GM21786 (cell line): Measurements from ENCODE around the gene FAAP20.

Experiments used
- ATAC-seq: cut with Tn5 transposase; IDR thresholded peaks from one replicate; pipeline ENCODE4 v1.9.1; 2021; ENCODE audit not compliant: unreplicated experiment

The FAAP20 gene

GRCh38 chr1:2212532-2213491, 18.2 kb upstream of the FAAP20 start:
- no peak for ATAC-seq

- no peak for ATAC-seq
Observed at GRCh38 chr1:2212274-2212531, 17.6 kb upstream of the FAAP20 start.

GRCh38 chr1:2210786-2211185, 16.2 kb upstream of the FAAP20 start:
- ATAC-seq = no peak

DNA sequence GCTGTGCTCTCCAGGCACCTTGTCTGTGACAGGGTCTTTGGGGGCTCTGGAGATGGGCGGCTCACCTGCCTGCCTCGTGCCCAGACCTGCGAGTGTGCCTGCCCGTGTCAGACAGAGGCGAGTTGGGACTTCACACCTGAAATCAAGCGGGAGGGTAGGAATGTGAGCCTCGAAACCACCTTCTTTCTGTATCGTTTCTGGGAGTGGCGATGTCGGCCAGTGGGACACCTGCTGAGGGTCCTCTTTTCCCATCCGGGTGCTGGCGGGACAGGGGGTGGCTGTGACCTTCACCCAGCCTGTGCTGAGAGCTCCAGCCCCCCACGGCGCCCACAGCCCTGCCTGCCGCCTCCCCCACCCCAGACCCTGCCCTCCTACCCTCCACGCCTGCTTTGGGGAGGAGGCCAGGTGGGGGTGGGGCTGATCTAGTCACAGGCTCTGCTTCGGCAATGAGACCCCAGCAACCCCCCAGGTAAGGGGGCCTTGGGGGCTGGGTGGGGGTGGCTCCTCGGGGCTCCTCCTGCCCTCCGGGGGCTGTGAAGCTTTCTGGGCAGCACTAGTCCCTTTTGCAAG, 15.6 kb upstream of the FAAP20 start:
- no peak for ATAC-seq

GRCh38 chr1:2209400-2210083, 15.0 kb upstream of the FAAP20 start:
- no peak for ATAC-seq

DNA sequence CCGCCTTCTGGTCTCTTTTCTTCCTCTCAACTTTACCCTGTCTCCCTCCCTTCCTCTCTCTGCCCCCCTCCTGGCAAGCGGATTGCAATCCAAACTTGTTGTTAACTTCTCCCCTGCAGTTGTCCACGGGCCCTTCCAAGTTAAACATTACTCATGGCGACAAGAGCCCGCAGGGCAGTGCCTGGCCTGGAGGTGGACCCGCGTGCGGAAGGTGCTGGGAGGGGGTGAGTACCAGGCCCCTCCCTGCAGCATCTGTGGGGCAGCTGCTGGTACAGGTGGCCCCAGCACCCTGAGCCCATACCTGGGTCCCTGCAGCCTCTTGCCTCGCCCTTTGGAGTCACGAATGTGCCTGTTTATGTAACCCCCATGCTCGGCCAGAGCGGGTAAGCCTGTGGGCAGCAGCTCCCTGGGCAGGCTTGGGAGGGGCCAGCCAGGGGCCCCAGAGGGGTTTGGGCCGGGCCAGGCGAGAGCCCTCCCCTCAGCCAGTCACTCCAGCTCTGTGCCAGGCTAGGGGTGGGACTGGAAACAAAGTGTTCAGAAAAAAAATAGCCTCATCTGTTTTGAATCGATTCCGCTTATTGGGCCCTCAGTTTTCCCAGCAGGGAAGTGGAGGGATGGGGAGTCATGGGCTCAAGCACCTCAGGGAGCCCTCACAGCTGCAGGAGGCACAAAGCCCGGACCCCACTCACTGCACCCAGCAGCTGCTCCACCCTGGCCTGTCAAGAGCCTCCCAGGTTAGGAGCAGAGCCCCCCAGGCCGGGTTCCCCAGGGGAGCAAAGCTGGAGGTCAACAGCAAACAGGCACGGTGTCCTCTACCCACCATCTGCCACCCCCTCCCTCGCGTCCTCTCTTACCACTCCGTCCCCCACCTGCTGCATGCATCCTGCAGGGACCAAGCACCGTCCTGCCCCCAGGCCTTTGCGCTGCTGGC, 14.0 kb upstream of the FAAP20 start:
- ATAC-seq = no peak

DNA sequence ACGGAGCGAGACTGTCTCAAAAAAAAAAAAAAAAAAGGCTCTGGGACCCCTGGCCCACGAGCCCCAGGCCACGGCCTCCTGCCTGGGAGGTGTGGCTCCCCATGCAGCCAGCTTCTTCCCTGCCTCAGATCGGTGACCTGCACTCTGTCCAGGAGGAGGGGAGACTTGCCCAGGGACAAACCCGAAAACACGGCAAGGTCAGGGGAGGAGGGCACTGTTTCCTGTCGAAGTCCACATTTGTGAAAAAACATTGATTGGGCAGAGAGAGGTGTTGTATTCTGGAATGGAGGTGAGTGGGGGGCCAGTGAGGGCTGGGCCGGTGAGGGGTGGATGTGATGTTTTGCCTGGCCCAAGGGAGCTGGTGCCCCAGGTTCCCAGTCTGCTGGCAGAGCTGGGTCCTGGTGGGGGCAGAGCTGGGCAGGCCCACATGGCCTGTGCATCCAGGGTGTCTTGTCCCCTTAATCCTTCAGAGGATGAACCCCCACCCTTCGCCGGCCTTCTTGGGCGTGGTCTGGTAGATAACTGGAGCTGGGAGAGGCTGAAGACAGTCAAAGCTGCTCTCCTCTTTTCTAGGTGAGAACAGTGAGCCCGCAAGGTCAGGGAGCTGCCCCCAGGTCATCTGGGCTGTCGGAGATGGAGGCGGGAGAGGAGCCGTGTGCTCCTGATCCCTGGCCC, 12.4 kb upstream of the FAAP20 start:
- ATAC-seq = no peak

GRCh38 chr1:2205191-2205952, 10.8 kb upstream of the FAAP20 start:
- peak; percentile 61 for ATAC-seq

DNA sequence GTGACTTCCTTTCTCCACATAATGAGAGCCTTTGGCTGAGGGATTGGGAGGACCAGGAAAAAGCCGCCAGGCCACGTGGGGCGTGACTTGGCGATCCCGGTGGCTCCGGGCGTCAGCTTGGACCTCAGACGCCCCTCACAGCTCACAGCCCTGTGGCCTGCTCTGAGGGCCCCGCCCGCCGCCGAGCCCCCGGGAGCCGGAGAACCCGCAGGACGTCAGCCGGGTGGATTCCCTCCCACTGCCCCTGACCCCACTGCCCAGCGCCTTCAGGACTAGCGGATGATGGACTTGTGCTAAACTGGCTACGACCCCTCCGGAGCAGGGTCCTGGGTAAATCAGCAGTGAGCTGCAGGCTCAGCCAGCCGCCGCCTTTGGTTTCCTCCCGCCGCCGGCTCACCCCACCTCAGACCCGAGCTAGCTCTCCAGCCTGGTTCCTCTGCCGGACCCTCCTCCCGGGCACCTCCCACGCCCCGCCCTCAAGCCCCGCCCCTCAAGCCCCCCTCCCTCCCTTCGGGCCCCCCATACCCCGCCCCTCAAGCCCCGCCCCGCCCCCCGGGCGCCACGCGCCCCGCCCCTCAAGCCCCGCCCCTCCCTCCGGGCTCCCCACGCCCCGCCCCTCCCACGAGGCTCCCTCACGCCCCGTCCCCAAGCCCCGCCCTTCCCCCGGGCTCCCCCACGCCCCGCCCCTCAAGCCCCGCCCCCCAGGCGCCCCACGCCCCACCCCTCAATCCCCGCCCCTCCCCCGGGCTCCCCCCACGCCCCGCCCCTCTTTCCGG, 10.0 kb upstream of the FAAP20 start:
- ATAC-seq = no peak

DNA sequence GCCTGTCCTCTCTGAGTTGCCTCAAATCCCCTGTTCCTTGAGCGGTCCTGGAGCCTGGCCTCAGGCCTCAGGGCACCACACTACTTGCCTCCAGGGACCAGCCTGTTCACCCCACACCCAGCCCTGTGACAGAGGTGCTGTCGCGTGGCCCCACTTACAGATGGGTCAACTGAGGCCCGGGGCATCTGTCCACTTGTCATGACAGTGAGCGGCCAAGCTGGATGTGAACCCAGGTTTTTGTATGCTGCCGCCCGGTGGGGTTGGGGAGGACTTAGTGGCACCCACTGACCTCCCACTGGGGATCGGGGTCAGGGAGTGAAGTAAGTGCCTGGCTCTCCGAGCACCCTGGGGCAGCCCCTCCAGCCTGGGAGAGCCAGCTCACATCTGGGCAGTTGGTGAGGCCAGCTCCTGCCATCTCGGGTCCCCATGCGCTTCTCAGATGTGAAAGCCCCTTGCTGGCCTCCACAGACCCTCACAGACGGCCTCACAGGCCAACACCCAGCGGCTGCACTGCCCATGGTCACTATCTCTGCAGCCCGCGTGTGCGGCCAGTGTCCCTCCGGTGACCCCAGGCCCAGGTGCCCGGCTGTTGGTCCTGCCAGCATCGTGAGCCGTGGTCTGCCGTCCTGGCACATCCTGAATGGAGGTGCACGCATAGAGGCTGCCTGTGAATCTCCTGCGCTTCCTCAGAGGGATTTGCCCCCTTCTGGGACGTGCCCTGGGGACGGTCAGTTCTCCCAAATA, 9.3 kb upstream of the FAAP20 start:
- ATAC-seq = no peak

- no peak for ATAC-seq
Observed at GRCh38 chr1:2202843-2203601, 8.4 kb upstream of the FAAP20 start.

DNA sequence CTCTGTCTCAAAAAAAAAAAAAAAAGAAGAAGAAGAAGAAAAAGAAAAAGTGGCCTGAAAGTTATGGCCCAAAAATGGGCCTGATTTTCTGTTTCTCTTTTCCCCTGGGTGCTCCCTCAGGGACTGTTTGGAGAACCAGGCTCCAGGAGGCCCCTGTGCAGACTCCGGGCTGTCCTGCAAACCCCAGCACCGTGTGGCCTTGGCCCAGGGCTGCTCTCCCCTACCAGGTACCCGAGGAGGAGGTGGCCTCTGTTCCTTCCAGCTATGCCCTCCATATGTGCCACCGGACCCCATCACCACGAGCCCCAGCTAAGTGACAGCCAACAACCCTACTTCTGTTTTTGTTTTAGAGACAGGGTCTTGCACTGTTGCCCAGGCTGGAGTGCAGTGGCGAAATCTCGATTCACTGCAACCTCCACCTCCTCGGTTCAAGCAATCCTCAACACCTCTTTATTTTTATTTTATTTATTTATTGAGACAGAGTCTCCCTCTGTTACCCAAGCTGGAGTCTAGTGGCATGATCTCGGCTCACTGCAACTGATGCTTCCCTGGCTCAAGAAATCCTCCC, 7.5 kb upstream of the FAAP20 start:
- ATAC-seq = no peak

DNA sequence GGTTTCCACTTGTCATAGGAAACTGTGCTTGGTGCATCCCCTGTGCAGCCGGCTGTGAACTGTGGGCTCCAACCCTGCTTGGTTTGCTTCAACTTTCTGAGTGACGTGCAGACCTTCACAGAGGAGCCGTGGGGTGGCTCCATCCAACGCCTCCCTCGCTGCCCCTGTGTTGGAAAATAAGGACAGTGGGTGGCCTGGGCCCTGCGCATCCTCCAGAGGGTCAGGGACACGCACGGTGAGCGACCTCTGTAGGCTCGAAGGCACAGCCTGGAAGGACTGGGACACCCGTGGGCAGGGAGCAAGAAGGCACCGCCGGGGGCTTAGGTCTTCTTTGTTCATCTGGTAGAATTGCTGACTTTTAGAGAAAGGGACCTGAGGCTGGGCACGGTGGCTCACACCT, 6.5 kb upstream of the FAAP20 start:
- ATAC-seq = no peak

DNA sequence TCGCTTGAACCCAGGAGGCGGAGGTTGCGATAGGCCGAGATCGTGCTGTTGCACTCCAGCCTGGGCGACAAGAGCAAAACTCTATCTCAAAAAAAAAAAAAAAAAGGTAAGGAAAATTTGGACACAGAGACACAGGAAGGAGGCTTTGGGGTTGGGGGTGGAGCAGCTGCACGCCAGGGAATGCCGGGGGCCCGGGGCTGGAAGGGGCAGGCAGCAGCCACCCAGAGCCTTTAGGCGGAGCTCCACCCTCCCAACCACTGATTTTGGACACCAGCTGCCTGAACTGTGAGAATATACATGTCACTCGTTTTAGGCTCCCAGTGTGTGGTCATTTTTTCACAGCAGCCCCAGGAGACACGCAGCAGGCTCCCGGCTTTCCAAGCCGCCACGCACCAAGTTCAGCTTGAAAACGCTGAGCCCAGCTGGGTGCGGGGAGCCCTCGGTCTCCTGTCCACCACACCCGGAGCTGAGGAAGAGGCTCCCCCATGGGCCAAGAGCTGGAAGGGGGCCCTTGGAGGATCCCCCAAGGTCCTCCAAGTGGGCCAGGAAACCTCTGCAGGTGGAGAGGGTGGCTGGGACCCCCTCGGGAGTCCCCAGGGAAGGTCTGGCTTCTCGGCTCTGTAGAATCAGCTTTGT, 5.9 kb upstream of the FAAP20 start:
- no peak for ATAC-seq

- peak; percentile 28 for ATAC-seq
Observed at GRCh38 chr1:2199042-2199810, 4.7 kb upstream of the FAAP20 start.

DNA sequence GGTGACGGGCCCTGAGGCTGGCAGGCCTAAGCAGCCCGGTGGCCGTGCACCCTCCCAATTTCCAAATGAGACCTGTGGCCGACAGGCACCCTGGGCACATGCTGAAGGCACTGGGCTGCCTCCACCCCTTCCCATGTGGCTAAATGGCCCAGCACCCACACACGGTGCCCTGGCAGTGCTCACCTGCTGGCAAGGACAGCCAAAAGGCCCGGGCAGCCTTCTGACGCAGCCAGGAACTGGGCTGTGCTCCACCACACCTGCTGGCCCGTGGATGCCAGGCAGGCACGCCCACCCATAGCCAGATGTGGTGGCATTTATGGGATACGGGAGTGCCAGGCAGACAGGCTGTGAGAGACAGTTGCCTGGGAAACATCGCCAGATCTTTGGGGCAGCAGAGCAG, 4.0 kb upstream of the FAAP20 start:
- no peak for ATAC-seq
